ENCODE results near the gene TRDMT1.

TRDMT1 gene

DNA sequence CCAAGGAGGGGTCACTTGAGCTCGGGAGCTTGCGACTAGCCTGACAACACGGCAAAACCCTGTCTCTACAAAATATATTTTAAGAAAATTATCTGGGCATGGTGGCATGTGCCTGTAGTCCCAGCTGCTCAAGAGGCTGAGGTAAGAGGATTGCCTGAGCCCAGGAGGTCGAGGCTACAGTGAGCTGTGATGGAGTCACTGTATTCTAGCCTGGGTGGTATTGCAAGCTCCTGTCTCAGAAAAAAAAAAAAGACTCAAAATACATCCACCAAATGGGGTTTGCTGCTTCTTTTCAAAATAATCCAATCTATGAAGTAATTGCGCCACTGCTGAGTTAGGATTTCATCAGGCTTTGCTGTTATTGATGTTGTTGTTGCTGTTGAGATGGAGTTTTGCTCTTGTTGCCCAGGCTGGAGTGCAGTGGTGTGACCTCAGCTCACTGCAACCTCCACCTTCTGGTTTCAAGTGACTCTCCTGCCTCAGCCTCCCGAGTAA, 15.5 kb upstream of the TRDMT1 start:
- H3K4me3 ChIP-seq (replicated peaks in 1 of 2; ENCODE audit: low read depth in 2 of 2, low read length in 2 of 2): no peak overlapping the region
- TF ChIP-seq, protein P1, sequence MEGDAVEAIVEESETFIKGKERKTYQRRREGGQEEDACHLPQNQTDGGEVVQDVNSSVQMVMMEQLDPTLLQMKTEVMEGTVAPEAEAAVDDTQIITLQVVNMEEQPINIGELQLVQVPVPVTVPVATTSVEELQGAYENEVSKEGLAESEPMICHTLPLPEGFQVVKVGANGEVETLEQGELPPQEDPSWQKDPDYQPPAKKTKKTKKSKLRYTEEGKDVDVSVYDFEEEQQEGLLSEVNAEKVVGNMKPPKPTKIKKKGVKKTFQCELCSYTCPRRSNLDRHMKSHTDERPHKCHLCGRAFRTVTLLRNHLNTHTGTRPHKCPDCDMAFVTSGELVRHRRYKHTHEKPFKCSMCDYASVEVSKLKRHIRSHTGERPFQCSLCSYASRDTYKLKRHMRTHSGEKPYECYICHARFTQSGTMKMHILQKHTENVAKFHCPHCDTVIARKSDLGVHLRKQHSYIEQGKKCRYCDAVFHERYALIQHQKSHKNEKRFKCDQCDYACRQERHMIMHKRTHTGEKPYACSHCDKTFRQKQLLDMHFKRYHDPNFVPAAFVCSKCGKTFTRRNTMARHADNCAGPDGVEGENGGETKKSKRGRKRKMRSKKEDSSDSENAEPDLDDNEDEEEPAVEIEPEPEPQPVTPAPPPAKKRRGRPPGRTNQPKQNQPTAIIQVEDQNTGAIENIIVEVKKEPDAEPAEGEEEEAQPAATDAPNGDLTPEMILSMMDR (IDR thresholded peaks at IDR 0.05; ENCODE audit: low read depth, low read length): no peak
- peak; percentile 55 to 60 for DNase-seq (ENCODE audit: low read depth in 2 of 2)

DNA sequence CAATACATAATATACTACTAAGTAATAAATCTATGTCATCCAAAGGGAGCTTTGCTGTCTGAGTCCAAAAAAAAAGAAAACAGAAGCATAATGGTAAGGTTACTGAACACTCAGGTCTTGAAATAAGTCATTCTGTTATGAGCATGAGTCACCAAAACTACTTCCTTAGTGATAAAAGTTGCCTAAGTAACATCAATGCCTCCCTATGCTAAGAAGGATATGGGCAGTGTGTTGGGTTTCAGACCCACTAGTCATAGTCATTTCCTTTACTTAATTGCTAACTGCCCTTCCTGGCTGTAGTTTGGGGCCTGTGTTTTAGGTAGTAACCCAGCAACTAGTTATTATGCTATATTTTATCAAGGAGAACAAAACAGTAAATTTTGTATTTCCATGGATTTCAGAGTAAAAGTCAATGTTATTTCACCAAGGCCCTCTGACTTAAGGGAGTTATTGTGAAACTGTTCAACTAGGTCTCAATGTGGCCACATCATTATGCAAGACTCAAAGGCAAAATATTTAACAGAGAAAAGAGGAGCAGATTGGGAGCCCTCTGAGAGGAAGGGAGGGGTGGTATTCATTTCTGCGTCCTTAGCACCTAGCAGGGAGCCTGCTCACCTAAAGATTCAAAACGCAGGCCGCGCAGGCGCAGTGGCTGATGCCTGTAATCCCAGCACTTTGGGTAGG, 14.9 kb upstream of the TRDMT1 start:
- peak; percentile 98 to 99 for DNase-seq (ENCODE audit: low read depth in 2 of 2)
- TF ChIP-seq, protein P1 (IDR thresholded peaks at IDR 0.05; ENCODE audit: low read depth, low read length): no peak
- no peak overlapping the region for H3K4me3 ChIP-seq (replicated peaks in 1 of 2; ENCODE audit: low read depth in 2 of 2, low read length in 2 of 2)

DNA sequence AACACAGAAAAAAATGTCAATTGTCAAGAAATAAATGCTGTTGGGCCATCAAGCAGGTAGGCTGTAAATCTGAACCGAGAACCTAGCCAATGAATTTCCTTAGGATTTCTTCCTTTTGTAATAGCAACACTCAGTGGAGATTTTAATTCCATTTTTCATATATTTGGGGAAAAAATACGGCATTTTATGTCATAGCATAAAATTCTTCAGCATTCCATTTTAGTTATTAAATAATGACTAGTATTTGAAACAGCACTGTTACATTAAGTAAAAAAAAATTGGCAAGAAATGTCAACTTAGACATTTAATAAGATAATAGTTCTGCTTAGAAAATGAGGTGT, 14.3 kb upstream of the TRDMT1 start:
- H3K4me3 ChIP-seq (replicated peaks in 1 of 2; ENCODE audit: low read depth in 2 of 2, low read length in 2 of 2): no peak overlapping the region
- TF ChIP-seq, protein P1 (IDR thresholded peaks at IDR 0.05; ENCODE audit: low read depth, low read length): no peak

DNA sequence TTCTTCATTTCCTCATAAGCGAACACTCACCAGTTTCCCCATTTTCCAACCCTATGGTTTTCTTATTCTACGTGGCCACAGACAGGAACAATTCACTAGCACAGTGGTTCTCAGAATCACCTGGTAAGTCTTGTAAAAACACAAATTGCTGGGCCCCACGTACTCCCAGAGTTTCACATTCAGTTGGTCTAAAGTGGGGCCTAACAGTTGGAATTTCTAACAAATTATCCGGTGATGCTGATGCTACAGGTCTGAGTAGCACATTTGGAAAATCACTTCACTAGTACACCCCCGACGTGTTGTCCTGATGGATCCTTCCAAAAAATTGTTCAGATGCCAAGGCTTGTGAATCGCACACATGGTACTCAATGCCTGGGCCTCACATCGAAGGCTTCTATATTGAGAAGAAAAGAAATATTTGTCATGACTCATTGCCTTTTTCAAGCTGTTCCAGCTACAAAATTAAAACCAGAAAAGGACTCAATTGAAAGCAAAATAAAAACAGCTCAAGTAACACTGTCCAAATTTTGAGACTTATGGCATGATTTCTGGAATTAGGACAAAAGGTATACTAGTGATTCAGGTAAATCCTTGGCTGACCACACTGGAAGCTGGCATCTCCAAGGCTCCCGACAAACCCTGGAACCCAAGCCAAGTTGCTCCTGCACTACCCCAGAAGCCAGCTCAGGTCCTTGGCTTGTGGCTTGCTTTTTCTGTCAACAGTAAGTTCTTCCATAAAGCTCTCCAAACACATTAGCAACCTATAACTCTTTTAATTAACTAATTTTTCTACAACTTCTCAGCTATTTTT, 13.7 kb upstream of the TRDMT1 start:
- H3K4me3 ChIP-seq (replicated peaks in 1 of 2; ENCODE audit: low read depth in 2 of 2, low read length in 2 of 2): peak overlapping the region in 1 of 2 donors; percentile 33
- peak; percentile 98 for DNase-seq (ENCODE audit: low read depth in 2 of 2)
- TF ChIP-seq, protein P1 (IDR thresholded peaks at IDR 0.05; ENCODE audit: low read depth, low read length): no peak

More for the DNA sequence above, 14.3 kb upstream of the TRDMT1 start:
- DNase-seq (ENCODE audit: low read depth in 2 of 2): no peak

DNA sequence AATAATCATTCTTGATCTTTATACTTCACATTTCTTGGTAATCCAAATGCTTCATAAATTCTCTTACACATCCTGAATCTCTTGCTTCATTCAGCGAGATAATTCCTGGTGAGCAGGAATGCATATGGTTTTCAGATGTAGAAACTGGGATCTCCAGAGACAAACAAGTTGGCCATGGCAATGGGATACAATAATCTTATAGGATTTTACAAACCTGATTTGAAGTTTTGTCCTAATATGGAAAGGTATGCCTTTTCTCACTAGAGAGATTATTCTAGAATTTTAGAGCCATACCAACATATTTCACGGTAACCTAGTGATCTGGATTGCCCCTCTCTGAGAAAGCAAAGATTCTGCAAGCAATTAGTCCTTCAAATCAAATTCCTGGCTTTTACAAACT, 13.1 kb upstream of the TRDMT1 start:
- DNase-seq (ENCODE audit: low read depth in 2 of 2): peak; percentile 57 to 62
- H3K4me3 ChIP-seq (replicated peaks in 1 of 2; ENCODE audit: low read depth in 2 of 2, low read length in 2 of 2): peak overlapping the region in 1 of 2 donors; percentile 32
- TF ChIP-seq, protein P1 (IDR thresholded peaks at IDR 0.05; ENCODE audit: low read depth, low read length): no peak

DNA sequence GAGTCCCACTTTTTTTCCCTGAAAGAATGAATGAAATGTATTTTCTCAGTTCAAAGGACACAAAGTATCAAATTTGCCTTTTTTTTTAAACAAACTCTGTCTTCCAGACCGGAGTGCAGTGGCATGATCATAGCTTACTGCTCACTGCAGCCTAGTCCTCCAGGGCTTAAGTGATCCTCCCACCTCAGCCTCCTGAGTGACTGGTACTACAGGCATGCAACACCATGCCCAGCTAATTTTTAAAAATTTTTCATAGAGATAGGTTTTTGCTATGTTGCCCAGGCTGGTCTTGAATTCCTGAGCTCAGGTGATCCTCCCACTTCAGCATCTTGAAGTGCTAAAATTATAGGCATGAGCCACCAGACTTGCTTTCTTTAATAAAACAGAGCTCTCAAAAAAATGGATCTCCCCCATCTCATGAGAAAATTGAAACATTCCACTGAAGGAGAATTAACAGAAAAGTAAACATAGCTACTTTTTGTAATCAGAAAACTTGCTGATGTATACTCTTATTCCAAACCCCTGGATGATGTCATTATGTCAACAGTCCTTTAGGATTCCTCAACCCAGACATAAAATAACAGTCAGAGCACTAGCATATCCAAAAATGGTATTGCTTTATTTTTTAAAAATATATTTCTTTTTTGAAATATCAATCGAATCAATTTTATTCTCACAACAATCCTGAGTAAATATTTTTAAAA, 12.3 kb upstream of the TRDMT1 start:
- H3K4me3 ChIP-seq (replicated peaks in 1 of 2; ENCODE audit: low read depth in 2 of 2, low read length in 2 of 2): no peak overlapping the region
- peak in 1 of 2 donors; percentile 83 for DNase-seq (ENCODE audit: low read depth in 2 of 2)
- TF ChIP-seq, protein P1 (IDR thresholded peaks at IDR 0.05; ENCODE audit: low read depth, low read length): no peak
